HG03460 (cell line): Measurements from ENCODE around the gene CCRL2.
"Not testable (repeated sequence)": the region's sequence is repeated elsewhere in the genome, so short reads cannot be mapped to it uniquely, and the experiment has no call there.

ENCODE experiments used
- ATAC-seq: cut with Tn5 transposase; IDR thresholded peaks from one replicate; pipeline ENCODE4 v1.9.1; 2021; ENCODE audit not compliant: unreplicated experiment

Gene CCRL2

GRCh38 chr3:46380471-46381221 lies 26.4 kb upstream of the CCRL2 start:
- no peak for ATAC-seq

- ATAC-seq = no peak
Observed at GRCh38 chr3:46381625-46382024, 25.4 kb upstream of the CCRL2 start.

- no peak for ATAC-seq
Observed at GRCh38 chr3:46383211-46383950, 23.7 kb upstream of the CCRL2 start.

GRCh38 chr3:46383951-46384330 lies 23.1 kb upstream of the CCRL2 start:
- no peak for ATAC-seq

GRCh38 chr3:46386205-46386604 lies 20.9 kb upstream of the CCRL2 start:
- no peak for ATAC-seq

GRCh38 chr3:46388847-46389246 lies 18.2 kb upstream of the CCRL2 start:
- ATAC-seq = not testable (repeated sequence)

- ATAC-seq = no peak
Observed at GRCh38 chr3:46389306-46389705, 17.8 kb upstream of the CCRL2 start.

- not testable (repeated sequence) for ATAC-seq
Observed at GRCh38 chr3:46391526-46391925, 15.5 kb upstream of the CCRL2 start.

- no peak for ATAC-seq
Observed at GRCh38 chr3:46393011-46393410, 14.0 kb upstream of the CCRL2 start.

GRCh38 chr3:46393554-46394434 lies 13.3 kb upstream of the CCRL2 start:
- no peak for ATAC-seq

GRCh38 chr3:46395210-46395661 lies 11.8 kb upstream of the CCRL2 start:
- no peak for ATAC-seq

- ATAC-seq = no peak
Observed at GRCh38 chr3:46395766-46396530, 11.1 kb upstream of the CCRL2 start.

GRCh38 chr3:46397111-46397510 lies 9.9 kb upstream of the CCRL2 start:
- ATAC-seq = no peak

- ATAC-seq = no peak
Observed at GRCh38 chr3:46398186-46398955, 8.7 kb upstream of the CCRL2 start.

- no peak for ATAC-seq
Observed at GRCh38 chr3:46399098-46399497, 8.0 kb upstream of the CCRL2 start.

- no peak for ATAC-seq
Observed at GRCh38 chr3:46399557-46399956, 7.5 kb upstream of the CCRL2 start.

- ATAC-seq = no peak
Observed at GRCh38 chr3:46400000-46400734, 6.9 kb upstream of the CCRL2 start.

- ATAC-seq = no peak
Observed at GRCh38 chr3:46400846-46401245, 6.2 kb upstream of the CCRL2 start.

GRCh38 chr3:46401579-46401978 lies 5.5 kb upstream of the CCRL2 start:
- ATAC-seq = no peak
